Measurements from ENCODE around the gene ATG16L2.

The ATG16L2 gene, protein sequence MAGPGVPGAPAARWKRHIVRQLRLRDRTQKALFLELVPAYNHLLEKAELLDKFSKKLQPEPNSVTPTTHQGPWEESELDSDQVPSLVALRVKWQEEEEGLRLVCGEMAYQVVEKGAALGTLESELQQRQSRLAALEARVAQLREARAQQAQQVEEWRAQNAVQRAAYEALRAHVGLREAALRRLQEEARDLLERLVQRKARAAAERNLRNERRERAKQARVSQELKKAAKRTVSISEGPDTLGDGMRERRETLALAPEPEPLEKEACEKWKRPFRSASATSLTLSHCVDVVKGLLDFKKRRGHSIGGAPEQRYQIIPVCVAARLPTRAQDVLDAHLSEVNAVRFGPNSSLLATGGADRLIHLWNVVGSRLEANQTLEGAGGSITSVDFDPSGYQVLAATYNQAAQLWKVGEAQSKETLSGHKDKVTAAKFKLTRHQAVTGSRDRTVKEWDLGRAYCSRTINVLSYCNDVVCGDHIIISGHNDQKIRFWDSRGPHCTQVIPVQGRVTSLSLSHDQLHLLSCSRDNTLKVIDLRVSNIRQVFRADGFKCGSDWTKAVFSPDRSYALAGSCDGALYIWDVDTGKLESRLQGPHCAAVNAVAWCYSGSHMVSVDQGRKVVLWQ

GRCh38 chr11:72814286-72815109 is at the start of gene ATG16L2:
ATG16L2 (plus strand) TSS chr11:72814411; CDS start chr11:72814446, 35 bp downstream.
- DNase-seq: peak; percentile 85

- DNase-seq: no peak
Observed at GRCh38 chr11:72764503-72764902, 49.7 kb upstream of the ATG16L2 start.

DNA sequence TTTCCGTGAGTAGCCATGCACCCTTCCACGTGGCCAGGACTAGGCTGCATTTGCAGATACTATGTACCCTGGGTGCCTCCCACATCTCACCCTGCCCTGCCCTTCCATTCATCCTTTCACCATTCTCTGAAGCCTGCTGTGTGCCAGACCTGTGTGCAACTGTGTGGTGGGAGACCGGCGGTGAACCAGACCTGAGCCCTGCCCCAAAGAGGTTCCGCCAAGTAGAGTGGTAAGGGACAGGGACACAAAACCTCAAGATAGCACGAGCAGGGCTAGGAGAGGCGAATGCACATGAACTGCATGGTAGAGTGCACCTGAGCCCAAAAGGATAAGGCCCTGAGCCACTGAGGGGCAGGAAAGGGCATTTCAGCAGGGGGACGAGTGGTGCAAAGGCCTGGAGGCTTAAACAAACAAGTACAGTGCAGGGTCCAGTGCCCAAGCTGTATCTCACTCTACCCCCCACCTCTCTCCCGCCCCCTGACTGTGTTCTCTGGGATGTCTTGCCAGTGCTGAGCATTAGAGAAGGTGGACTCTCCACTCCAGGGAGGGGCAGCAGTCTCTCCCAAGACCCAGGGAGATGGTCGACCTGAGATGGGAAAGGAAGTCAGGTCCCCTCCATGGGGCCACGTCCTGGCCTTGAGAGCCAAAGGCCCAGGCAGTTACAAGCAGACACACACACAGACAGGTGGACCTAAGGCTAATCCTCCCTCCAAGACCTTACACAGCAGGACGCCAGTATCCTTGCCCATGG is 47.9 kb upstream of the ATG16L2 start:
- no peak for DNase-seq

DNA sequence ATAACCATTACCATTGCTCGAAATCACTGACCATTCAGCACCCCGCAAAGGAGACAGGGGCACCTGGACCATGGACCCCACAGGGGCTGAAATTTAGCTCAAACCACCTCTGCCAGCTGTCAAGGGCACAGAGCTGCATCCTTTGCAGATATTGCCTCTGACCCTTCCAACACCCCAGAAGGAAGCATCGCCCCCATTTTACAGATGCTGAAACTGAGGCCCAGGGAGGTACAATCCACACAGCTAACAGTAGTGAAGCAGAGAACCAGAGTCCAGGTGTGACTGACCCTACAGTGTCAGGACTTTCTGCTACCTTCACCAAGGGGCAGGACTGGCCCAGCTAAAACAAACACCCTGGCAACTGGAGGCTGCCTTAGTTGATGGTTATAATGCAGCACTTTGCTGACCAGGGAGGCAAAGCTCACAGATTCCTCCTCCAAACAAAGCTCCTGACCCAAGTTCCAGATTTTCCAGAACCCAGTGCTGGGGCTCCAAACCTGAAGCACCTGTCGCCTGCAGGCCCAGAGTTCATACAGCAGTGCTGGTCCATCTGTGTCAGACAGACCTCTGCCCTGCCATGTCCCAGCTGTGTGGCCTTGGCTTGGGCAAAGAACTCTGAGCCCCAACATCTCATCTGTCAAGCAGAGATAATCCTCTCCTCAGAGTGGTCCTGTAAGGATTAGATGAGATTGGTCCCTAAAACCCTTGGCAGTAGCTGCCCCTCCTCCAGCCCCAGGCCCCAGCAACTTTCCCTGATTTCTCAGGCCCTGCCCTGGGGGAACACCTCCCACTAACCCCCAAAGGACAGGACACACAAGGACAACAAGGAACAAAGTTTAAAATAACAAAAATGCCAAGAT is 46.8 kb upstream of the ATG16L2 start:
- no peak for DNase-seq

DNA sequence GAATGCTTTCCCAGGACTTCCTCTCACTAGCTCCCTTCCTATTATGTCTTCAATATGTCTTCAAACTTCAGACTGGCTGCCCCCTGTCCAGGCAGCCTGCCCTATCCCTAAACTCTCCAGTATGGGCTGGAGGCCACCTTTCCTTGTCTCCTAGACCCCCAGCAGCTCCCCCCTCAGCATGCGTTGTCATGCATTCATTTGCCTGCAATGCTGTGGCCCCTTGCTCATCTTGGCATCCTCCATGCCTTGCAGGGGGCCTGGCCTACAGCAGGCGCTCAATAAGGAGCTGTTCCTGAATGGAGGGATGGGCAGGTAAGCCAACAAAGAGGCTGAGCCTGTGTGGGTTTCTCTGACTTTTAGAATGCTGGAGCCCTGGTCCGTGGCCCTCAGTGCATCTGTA is 45.6 kb upstream of the ATG16L2 start:
- DNase-seq: no peak

GRCh38 chr11:72769680-72770079 is 44.5 kb upstream of the ATG16L2 start:
- DNase-seq: no peak

- DNase-seq: no peak
Observed at GRCh38 chr11:72770799-72771198, 43.4 kb upstream of the ATG16L2 start.

DNA sequence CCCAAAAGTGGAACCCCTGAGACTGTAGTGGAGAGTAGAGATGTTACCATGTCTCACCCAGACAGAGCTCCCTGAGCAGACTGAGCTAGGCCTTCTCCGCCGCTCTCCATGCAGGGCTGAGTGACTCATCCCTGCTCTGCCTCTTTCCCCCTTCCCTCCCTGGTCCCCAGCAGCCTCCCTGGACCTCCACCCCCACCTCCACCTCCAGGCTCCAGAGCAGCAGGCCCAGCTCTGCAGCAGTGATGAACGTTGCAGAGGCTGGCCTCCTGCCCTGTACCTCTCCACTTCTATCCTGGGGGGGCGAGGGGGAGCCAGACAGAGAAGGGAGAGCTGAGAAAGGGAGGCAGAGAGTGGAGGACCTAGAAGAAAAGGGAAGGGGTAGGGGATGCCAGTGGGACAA is 42.7 kb upstream of the ATG16L2 start:
- peak; percentile 85 for DNase-seq

DNA sequence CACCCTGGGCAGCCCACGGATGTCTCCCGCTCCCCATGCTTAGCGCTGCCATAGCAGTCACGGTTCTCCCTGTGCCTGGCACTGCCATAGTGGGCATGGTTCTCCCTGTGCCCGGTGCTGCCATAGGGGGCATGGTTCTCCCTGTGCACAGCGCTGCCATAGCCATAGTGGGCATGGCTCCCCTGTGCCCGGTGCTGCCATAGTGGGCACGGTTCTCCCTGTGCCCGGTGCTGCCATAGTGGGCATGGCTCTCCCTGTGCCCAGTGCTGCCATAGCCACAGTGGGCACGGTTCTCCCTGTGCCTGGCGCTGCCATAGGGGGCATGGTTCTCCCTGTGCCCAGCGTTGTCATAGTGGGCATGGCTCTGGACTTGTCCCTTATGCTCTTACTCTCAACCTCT is 42.2 kb upstream of the ATG16L2 start:
- DNase-seq: no peak

DNA sequence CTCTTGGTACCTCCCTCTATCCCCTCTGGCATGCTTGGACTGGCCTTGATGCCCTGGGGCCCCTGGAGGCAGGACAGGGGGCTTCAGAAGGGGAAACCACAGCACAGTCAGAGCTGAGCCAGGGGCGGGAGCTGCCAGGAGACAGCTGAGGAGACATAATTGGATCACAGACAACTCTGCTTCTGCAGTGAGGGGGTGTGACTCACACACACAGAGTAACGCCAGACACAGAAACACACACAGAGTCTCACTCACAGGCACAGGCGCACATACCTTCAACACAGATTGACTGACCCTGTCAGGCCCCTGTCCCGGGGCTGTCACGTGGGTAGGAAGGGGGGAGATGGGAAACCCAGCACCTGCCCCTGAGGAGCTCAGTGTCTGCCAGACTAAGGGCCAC is 40.9 kb upstream of the ATG16L2 start:
- peak; percentile 92 for DNase-seq

DNA sequence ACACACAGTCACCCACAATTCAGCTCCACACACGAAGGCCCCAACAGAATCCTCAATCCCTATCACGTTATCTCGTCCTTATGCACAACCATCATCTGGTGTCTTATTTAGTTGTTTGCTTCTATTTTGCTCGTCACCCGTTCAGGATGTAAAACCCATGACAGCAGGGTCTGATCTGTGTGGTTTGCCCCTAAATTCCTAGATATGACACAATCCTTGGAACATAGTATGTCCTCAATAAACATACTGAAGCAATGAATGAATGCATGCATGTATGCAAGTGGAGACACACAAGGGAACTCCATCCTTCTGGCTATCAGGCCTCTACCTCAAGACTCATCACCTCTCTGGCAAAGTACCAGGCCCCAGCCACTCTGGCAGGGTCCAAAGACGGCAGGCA is 40.5 kb upstream of the ATG16L2 start:
- DNase-seq: peak; percentile 34

GRCh38 chr11:72774499-72774898 is 39.7 kb upstream of the ATG16L2 start:
- DNase-seq: no peak

DNA sequence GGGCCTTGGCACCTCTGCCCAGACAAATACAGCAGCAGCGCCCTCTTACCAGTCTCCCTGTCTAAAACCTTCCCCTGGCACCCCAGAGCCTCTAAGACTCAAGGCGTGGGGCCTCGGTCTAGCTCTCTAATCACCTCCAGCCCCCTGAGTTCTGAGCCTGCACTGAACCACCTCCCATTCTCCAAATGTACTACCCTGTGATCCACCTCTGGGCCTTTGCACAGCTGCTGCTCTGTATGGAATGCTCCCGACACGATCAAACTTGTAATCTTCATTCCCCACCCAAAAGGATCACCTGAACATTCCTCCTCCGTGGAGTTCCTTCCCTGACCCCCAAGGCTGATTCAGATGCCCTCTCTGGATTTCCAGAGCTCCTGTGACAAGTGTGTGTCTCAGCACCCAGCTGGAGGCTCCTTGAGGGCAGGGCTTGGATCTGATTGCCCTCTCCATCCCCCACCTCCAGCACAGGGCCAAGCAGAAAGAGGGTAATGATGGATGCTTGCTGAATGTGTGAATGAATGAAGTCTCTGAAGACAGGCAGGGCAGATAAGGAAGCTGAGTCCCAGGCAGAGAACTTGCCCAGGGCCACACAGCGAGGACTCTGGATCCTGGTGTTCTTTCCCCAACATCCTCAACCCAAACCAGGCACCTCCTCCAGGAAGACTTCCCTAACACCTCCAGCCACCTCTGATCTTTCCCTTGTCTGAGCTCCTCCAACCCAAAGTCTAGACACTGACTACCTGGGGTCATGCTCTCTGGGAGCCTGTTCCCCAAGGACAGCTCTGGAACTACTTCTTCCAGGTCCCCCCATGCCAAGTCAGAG is 38.7 kb upstream of the ATG16L2 start:
- DNase-seq: no peak

- DNase-seq: no peak
Observed at GRCh38 chr11:72776117-72776843, 37.9 kb upstream of the ATG16L2 start.

DNA sequence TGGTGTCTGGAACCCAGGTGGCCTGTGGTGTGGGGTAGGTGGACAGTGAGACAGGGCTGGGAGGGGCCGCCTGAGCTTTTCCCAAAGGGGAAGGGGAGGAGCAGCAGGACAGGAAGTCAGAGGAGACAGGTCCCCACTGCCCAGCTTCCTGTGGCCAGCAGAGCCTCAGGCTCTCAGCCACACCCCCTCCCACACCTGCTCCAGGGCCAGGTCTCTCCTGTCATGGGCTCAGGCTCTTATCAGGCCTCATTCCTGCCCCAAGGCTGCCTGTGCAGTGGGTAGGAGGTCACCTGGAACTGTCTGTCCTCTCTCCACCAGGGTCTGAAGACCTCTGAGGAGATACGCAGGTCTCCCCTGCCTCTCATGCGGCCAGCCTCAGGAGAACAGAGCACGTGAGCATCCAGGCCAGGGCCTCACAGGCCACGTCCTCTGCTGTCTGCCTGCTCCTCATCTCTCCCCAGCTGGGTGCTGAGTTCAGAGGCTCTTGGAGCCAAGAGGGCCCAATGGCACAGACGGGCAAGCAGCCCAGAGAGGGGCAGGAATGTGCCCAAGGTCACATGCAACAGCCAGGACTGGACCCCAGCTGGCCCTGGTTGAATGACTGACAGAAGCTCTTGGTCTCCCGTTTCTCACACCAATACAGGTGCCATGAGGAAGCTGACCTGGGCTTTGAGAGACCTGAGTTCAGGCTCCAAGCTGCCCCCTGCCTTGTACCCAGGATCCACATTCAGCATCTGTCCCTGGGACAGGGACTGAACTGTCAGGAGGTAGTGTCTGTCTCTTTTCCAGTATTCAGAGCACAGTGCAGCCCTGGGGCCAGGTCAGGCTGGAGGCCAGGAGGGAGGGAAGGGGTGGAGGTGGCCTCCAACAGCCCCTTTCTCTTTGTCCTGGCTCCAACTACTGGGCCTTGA is 37.1 kb upstream of the ATG16L2 start:
- DNase-seq: no peak

GRCh38 chr11:72777755-72778278 is 36.4 kb upstream of the ATG16L2 start:
- DNase-seq: no peak

GRCh38 chr11:72778535-72779494 is 35.4 kb upstream of the ATG16L2 start:
- no peak for DNase-seq

Data from fibroblast of skin of right biceps (primary cell).